SU-DHL-6 (cell line): ENCODE results near the gene TEX54.

Experiments used
- H2AFZ ChIP-seq: fragments of 200-600 bp; sonication (generic); 2 replicates; pipeline ENCODE4 v1.6.1; 2014; ENCODE audit warnings: low read depth, mild to moderate bottlenecking, moderate library complexity, mixed read lengths, antibody characterized with exemption, low read length; ENCODE audit not compliant: severe bottlenecking
- H3F3A ChIP-seq: fragments of 200-600 bp; shearing (Covaris generic); 2 replicates; pipeline ENCODE4 v1.6.0; 2016; ENCODE audit warnings: antibody characterized with exemption, mild to moderate bottlenecking; ENCODE audit not compliant: insufficient read depth
- H3K27ac ChIP-seq: fragments of 200-600 bp; sonication (generic); 2 replicates; pipeline ENCODE4 v1.5.1; 2016; ENCODE audit warnings: low read depth, mild to moderate bottlenecking, low read length, moderate library complexity, mixed read lengths
- H3K27me3 ChIP-seq: fragments of 200-600 bp; sonication (generic), shearing (Covaris generic); 2 replicates; pipeline ENCODE4 v1.6.0; 2014; ENCODE audit warnings: mild to moderate bottlenecking, low read length
- H3K36me3 ChIP-seq: fragments of 200-600 bp; sonication (generic); 2 replicates; pipeline ENCODE4 v1.6.1; 2014; ENCODE audit warnings: mild to moderate bottlenecking, low read length, mixed read lengths
- H3K4me2 ChIP-seq: fragments of 300-600, 200-600 bp; shearing (Covaris generic), sonication (generic); 2 replicates; pipeline ENCODE4 v1.6.0; 2014; ENCODE audit warnings: low read length, low read depth, mild to moderate bottlenecking; ENCODE audit not compliant: poor library complexity, severe bottlenecking
- H3K4me3 ChIP-seq: fragments of 200-600 bp; sonication (generic); 2 replicates; pipeline ENCODE4 v1.5.1; 2014; ENCODE audit warnings: antibody characterized with exemption, low read length, mild to moderate bottlenecking, mixed read lengths; ENCODE audit not compliant: insufficient read depth, poor library complexity, severe bottlenecking
- H3K79me2 ChIP-seq: fragments of 200-600 bp; sonication (generic); 2 replicates; pipeline ENCODE4 v1.6.1; 2014; ENCODE audit warnings: mild to moderate bottlenecking, low read length, moderate library complexity; ENCODE audit not compliant: insufficient read depth
- H3K9ac ChIP-seq: fragments of 200-600 bp; sonication (generic); 2 replicates; pipeline ENCODE4 v1.7.0; 2014; ENCODE audit warnings: mild to moderate bottlenecking, low read length
- H3K9me2 ChIP-seq: fragments of 200-600 bp; sonication (generic); replicated peaks from 2 replicates; pipeline ENCODE4 v1.6.1; 2014; ENCODE audit warnings: low read length; ENCODE audit not compliant: insufficient read depth
- H3K9me3 ChIP-seq: fragments of 200-600 bp; sonication (generic); 2 replicates; pipeline ENCODE4 v1.6.1; 2014; ENCODE audit warnings: low read length, mixed read lengths; ENCODE audit not compliant: insufficient read depth
- H4K20me1 ChIP-seq: fragments of 200-600 bp; sonication (generic); 2 replicates; pipeline ENCODE4 v1.6.1; 2014; ENCODE audit warnings: low read depth, mild to moderate bottlenecking, antibody characterized with exemption, low read length, moderate library complexity, mixed read lengths
- EZH2phosphoT487 ChIP-seq: fragments of 200-600 bp; sonication (generic), shearing (Covaris generic); conservative IDR thresholded peaks from 2 replicates; pipeline ENCODE4 v1.6.1; 2018; ENCODE audit warnings: mild to moderate bottlenecking, antibody characterized with exemption, low read length, moderate library complexity, mixed read lengths
- TF ChIP-seq, protein P1 (sequence below): fragments of 200-600 bp; sonication (generic); IDR thresholded peaks from one replicate; pipeline ENCODE4 v1.5.1; 2017; ENCODE audit warnings: antibody characterized with exemption, mild to moderate bottlenecking, low read length, moderate library complexity; ENCODE audit not compliant: insufficient read depth, poor library complexity, severe bottlenecking

The TEX54 gene

DNA sequence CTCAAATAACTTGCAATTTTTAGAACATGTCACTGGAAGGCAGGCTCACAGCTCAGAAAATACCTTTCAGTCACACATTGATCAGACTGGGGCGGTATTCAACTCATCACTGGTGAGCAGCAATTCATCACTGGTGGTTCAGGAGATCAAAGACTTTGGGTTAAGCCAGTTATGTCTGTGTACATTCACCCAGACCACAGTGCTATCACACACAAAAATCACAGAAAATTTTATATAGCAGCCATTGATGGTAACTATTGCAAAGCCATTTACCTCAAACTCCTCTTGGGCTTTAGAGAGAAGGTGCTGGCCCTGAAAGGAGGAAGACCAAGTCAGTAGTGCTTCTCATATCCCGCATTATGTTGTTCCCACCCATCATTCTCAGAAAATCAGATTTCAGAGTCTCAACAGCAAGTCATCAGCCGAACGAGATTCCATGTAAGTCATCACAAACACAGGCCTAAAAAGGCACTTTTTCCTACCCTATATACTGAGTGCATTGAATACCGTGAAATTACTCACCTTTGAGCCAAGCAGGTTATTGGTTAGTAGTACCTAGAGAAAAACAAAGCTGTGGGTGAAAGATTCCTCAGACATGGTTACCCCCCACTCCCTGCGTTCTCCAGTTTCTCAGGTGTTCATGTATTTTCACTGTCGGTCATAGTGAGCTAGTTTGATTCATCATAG lies 20.8 kb upstream of the TEX54 start:
- peaks cover 77% of the 10 kb centered on the region for H3F3A ChIP-seq
- no peaks in the 10 kb centered on the region for H3K9me3 ChIP-seq
- peak overlapping the region; percentile 88 for H3K27ac ChIP-seq
- H3K36me3 ChIP-seq = peaks cover 39% of the 10 kb centered on the region
- H3K9me2 ChIP-seq = no peaks in the 10 kb centered on the region
- peak overlapping the region; percentile 99 for H3K4me3 ChIP-seq
- peaks cover 23% of the 10 kb centered on the region for H4K20me1 ChIP-seq
- TF ChIP-seq EZH2phosphoT487 = no peak
- TF ChIP-seq, protein P1, sequence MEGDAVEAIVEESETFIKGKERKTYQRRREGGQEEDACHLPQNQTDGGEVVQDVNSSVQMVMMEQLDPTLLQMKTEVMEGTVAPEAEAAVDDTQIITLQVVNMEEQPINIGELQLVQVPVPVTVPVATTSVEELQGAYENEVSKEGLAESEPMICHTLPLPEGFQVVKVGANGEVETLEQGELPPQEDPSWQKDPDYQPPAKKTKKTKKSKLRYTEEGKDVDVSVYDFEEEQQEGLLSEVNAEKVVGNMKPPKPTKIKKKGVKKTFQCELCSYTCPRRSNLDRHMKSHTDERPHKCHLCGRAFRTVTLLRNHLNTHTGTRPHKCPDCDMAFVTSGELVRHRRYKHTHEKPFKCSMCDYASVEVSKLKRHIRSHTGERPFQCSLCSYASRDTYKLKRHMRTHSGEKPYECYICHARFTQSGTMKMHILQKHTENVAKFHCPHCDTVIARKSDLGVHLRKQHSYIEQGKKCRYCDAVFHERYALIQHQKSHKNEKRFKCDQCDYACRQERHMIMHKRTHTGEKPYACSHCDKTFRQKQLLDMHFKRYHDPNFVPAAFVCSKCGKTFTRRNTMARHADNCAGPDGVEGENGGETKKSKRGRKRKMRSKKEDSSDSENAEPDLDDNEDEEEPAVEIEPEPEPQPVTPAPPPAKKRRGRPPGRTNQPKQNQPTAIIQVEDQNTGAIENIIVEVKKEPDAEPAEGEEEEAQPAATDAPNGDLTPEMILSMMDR = no peak
- H3K4me2 ChIP-seq = peak overlapping the region; percentile 93
- H3K79me2 ChIP-seq = peaks cover 49% of the 10 kb centered on the region
- no peaks in the 10 kb centered on the region for H3K27me3 ChIP-seq
- H2AFZ ChIP-seq = no peak overlapping the region
- peak overlapping the region; percentile 99 for H3K9ac ChIP-seq

GRCh38 chr11:62852523-62853188 lies 20.0 kb upstream of the TEX54 start:
- Histone ChIP-seq H3K79me2 (peaks cover 41% of the 10 kb centered on the region), H3K9ac (peak overlapping the region; percentile 99), H3K4me2 (peak overlapping the region; percentile 93), H3K9me2 (no peaks in the 10 kb centered on the region), H3K9me3 (no peaks in the 10 kb centered on the region), H4K20me1 (peaks cover 23% of the 10 kb centered on the region), H3K36me3 (peaks cover 39% of the 10 kb centered on the region), H3K27me3 (no peaks in the 10 kb centered on the region), H3K27ac (peak overlapping the region; percentile 88; the same call in 1 of the 2 replicates), H3F3A (peaks cover 74% of the 10 kb centered on the region), H3K4me3 (no peak overlapping the region), H2AFZ (no peak overlapping the region)
- TF ChIP-seq, protein P1 = no peak
- no peak for TF ChIP-seq EZH2phosphoT487

DNA sequence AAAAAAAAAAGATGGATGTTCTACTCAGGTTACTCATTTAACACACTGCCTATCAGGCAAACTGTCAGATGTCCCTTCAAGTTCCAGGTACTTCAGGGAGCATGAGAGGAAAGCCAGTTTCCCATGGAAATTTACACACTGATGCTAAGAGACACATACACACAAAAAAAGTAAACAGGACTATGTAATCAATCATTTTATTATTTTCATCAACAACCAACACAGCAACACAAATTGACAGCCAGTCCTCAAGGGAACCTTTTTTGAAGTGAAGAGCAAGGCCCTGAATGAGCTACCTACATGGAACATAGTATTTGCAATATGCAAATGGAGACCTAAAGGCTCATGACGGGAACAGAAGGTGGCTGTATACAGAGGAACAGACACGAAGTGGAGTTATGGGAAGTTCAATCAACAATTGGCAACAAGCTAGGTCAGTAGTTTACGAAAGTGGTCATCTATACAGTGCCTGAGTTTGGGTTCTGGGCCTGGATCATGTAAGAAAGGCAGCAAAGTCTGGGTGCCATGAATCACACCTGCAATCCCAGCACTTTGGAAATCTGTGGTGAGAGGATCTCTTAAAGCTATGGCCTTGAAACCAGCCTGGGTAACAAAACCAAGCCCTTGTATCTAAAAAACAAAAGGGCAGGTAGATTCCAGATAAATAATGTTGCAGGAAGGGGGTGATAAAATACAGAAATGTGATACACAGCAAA lies 19.3 kb upstream of the TEX54 start:
- Histone ChIP-seq H3K4me3 (no peak overlapping the region), H3K27me3 (no peaks in the 10 kb centered on the region), H3K9me3 (no peaks in the 10 kb centered on the region), H3K9ac (no peak overlapping the region), H3K79me2 (peaks cover 34% of the 10 kb centered on the region), H2AFZ (no peak overlapping the region), H3K36me3 (peaks cover 39% of the 10 kb centered on the region), H4K20me1 (peaks cover 23% of the 10 kb centered on the region), H3K4me2 (peak overlapping the region; percentile 93), H3F3A (peaks cover 69% of the 10 kb centered on the region), H3K9me2 (no peaks in the 10 kb centered on the region), H3K27ac (peak overlapping the region; percentile 20; the same call in 1 of the 2 replicates)
- TF ChIP-seq, protein P1 = no peak
